ENCODE results near the gene TEAD1. TPM values are rescaled to one million over a fixed set of nuclear protein-coding genes. Genes with fewer than 3 reads are reported as not detected.

The TEAD1 gene
- total RNA-seq, 1 donor from 2014 or later, result 88.1 TPM

DNA sequence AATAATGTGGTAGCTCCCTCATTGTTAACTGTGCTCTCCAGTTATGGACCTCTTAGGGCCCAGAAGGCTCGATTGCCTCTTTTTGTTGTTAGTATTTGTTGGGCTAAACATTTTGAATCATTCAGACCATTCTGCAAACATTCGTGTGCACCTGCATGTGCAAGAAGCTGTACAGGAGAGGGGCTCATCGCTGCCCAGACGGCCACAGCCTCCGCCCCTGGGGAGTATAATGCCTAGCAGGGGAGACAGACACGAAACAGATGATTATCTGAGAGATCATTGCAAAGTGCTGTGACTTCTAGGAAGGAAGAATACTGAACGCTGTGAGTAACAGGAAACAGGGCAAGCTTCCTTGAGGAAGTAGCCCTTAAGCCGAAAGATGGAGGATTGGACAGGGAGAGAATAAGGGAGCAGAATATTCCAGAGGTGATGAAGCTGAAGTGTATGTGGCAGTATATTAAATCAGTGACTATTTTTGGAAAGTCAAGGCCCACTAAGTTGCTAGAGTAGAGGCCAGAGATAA lies 211.6 kb downstream of the TEAD1 start:
- Histone ChIP-seq H3K27me3 (ENCODE audit: control insufficient read depth, insufficient read depth, low read length) (no peaks in the 10 kb centered on the region), H3K36me3 (ENCODE audit: control insufficient read depth, insufficient read depth, low read length) (no peaks in the 10 kb centered on the region), H3K4me3 (ENCODE audit: low read depth, low read length) (no peak overlapping the region)
- TF ChIP-seq CTCF (IDR thresholded peaks at IDR 0.05; ENCODE audit: insufficient read depth, low read length, poor library complexity, severe bottlenecking), result no peak
- no peak for DNase-seq (ENCODE audit: low read depth)

GRCh38 chr11:12886508-12886907 lies 212.3 kb downstream of the TEAD1 start:
- Histone ChIP-seq H3K27me3 (ENCODE audit: control insufficient read depth, insufficient read depth, low read length) (no peaks in the 10 kb centered on the region), H3K4me3 (ENCODE audit: low read depth, low read length) (no peak overlapping the region), H3K36me3 (ENCODE audit: control insufficient read depth, insufficient read depth, low read length) (no peaks in the 10 kb centered on the region)
- DNase-seq (ENCODE audit: low read depth), result no peak
- no peak for TF ChIP-seq CTCF (IDR thresholded peaks at IDR 0.05; ENCODE audit: insufficient read depth, low read length, poor library complexity, severe bottlenecking)

DNA sequence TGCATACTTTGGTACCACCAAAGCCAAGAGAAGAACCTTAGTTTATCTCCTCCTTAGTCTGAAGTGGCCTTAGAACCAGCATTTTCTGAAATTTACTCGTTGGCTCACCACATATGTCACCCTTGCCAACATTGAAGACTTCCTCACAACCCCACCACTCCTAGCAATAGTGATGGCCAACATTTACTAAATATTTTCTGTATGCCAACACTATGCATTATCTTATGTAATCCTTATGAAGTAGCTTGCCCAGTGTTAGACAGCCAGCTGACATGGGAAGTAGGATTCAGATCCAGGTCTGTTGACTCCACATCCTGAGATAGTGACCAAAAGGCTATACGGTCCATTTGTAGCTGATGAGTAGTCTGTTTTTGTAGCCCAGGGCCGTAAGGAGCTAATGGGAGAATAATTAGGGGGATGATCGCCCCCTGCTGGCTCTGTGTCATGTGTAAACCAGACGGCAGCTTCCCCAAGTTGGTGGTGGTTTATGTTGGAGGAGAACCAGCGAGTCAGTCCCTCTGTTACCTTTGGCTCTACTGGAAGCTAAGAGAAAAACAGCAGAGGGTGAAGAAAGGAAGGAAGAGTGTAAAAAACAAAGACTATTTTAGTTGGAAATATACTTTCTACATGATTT lies 214.4 kb downstream of the TEAD1 start:
- Histone ChIP-seq H3K27me3 (ENCODE audit: control insufficient read depth, insufficient read depth, low read length) (no peaks in the 10 kb centered on the region), H3K36me3 (ENCODE audit: control insufficient read depth, insufficient read depth, low read length) (no peaks in the 10 kb centered on the region), H3K4me3 (ENCODE audit: low read depth, low read length) (no peak overlapping the region)
- peak; percentile 70 for TF ChIP-seq CTCF (IDR thresholded peaks at IDR 0.05; ENCODE audit: insufficient read depth, low read length, poor library complexity, severe bottlenecking)
- DNase-seq (ENCODE audit: low read depth), result no peak

- DNase-seq (ENCODE audit: low read depth), result no peak
- Histone ChIP-seq H3K4me3 (ENCODE audit: low read depth, low read length) (no peak overlapping the region), H3K27me3 (ENCODE audit: control insufficient read depth, insufficient read depth, low read length) (no peaks in the 10 kb centered on the region), H3K36me3 (ENCODE audit: control insufficient read depth, insufficient read depth, low read length) (no peaks in the 10 kb centered on the region)
- TF ChIP-seq CTCF (IDR thresholded peaks at IDR 0.05; ENCODE audit: insufficient read depth, low read length, poor library complexity, severe bottlenecking), result no peak
Measured at GRCh38 chr11:12889243-12889642, 215.0 kb downstream of the TEAD1 start.

- H3K36me3 ChIP-seq (ENCODE audit: control insufficient read depth, insufficient read depth, low read length), result no peaks in the 10 kb centered on the region
- no peak for TF ChIP-seq CTCF (IDR thresholded peaks at IDR 0.05; ENCODE audit: insufficient read depth, low read length, poor library complexity, severe bottlenecking)
- DNase-seq (ENCODE audit: low read depth), result no peak
- H3K27me3 ChIP-seq (ENCODE audit: control insufficient read depth, insufficient read depth, low read length), result no peaks in the 10 kb centered on the region
- no peak overlapping the region for H3K4me3 ChIP-seq (ENCODE audit: low read depth, low read length)
Measured at GRCh38 chr11:12890476-12890875, 216.3 kb downstream of the TEAD1 start.
